NCI-H748 (cell line): ENCODE results near the gene VGLL4.

ENCODE experiments used
- DNase-seq: peaks from one replicate; lab custom pipeline; 2025; ENCODE audit not compliant: unreplicated experiment; lab: John Stamatoyannopoulos, UW

Gene VGLL4

DNA sequence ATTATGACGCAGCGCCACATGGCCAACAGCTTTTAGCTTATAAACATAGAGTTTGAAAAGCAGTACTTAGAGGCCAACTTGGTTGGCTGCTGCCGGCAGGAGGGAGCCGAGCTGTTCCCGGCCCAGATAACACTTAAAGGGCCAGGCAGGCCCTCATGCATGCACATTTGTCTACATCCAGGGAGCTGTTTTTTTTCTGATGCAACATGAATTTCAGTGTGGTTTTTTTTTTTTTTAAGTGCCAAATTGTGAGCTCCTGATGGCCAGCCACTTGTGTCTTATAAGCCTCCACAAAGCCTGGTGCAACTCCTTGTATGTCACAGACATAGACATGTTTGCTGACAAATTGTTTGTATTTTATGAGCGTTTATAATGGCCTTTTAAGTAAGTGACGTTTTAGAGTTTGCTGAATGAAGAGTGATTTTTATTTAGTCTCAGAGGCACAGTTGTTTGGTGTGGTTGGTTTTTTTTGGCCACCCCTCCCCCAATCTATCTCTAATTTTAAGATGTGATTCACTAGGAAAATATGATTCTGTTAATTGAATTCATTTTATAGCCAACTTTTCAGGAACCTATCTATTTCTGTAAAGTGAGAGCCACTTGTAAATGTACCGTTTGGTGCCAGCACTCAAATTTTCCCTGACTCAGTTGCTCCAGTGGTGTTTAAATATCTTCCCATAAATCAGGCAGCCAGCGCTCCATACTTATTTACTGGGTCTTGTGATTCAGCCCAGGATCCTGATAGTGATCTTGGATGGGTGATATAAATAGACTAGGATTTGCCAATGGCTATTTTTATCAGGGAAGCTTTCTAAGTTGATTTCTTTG lies 134.3 kb downstream of the VGLL4 start:
- DNase-seq: peak; percentile 86

DNA sequence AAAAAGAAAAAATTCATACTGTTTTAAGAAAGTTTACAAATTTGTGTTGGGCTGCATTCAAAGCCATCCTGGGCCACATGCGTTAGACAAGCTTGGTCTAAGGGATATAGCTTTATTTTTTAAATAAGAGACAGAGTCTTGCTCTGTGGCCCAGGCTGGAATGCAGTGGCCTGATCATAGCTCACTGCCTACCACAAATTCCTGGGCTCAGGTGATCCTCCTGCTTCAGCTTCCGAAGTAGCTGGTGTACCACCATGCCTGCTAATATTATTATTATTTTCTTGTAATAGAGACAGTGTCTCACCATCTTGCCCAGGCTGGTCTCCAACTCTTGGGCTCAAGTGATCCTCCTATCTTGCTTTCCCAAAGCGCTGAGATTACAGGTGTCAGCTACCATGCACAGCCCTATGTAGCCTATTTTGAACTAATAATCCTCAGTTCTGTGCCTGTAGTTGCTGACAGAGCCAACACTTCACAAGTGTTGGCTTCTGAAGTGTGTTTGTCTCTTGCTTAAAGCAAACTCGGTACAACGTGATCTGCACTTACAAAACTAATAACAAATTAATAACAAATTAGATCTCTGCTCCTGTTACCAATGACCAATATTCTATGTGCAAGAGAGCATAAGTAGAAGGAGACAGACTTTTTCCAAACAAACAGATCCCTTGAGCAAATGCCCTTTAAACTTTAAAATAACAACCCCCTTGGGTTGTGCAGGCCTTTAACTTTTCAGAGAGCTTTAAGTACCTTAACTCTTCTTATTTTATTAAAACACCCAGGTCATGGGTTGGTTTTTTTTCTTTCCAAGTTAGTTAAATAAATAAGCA lies 135.2 kb downstream of the VGLL4 start:
- peak; percentile 30 for DNase-seq

DNA sequence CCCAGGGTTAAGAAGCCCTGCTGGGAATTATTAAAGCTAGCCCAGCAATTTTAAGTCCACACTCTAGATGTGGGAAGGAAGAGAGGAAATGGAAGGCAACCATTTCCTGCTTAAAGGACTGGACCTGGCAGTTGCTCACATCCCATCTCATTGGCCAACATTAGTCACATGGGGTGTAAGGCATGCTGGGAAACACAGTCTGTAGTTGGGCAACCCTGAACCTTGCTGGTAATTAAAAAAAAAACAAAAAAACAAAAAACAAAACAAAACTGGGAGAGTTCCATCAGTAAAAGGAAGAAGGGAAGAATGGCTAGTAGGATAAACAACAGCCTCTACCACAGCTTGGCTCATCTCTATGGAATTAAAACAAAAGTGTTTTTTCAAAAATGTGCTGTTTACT lies 136.0 kb downstream of the VGLL4 start:
- DNase-seq: no peak
